Thyroid gland (tissue), 4 donors: ENCODE data around the gene VPS11. TPM values are rescaled to one million over a fixed set of nuclear protein-coding genes. Genes with fewer than 3 reads are reported as not detected.

Experiments used
- DNase-seq, 2 donors: peaks; one replicate each; pipeline ENCODE4 v3.0.0-alpha.2; 2019
- H3K27ac ChIP-seq, 3 donors: fragments of 200-600 bp; sonication (generic); 1 replicate in 2 of 3; 2 replicates in 1 of 3; pipeline ENCODE4 v1.5.1; 2016 to 2019; ENCODE audit warnings: mild to moderate bottlenecking in 1 of 3, moderate library complexity in 1 of 3
- H3K27me3 ChIP-seq: fragments of 200-600 bp; sonication (generic); one replicate; pipeline ENCODE4 v1.5.1; 2019
- H3K36me3 ChIP-seq, 2 donors: fragments of 200-600 bp; sonication (generic); one replicate each; pipeline ENCODE4 v1.5.1; 2016 to 2019
- H3K4me1 ChIP-seq, 2 donors: fragments of 200-600 bp; sonication (generic); one replicate each; pipeline ENCODE4 v1.5.1; 2017 to 2019
- H3K4me3 ChIP-seq, 3 donors: fragments of 200-600 bp; sonication (generic); replicated peaks in 1 of 3; 1 replicate in 2 of 3; 2 replicates in 1 of 3; pipeline ENCODE4 v1.5.1; 2016; ENCODE audit warnings: mild to moderate bottlenecking in 1 of 3
- H3K9me3 ChIP-seq: fragments of 200-600 bp; sonication (generic); one replicate; pipeline ENCODE4 v1.5.1; 2017
- POLR2A ChIP-seq, 2 donors: fragments of 450-650 bp; IDR thresholded peaks; one replicate each; pipeline ENCODE4 v1.6.1; 2017; ENCODE audit warnings: antibody characterized with exemption in 2 of 2, mild to moderate bottlenecking in 2 of 2, moderate library complexity in 1 of 2
- WGBS, 2 donors: methylation state at CpG; one replicate each; pipeline ENCODE4 v1.1.5; 2017; 5-methylcytosine and 5-hydroxymethylcytosine counted together
- intact Hi-C: fragments of 100-400 bp; cut with DNase I; formaldehyde crosslinking; loops from one replicate; pipeline ENCODE4 v1.15.1; 2023
- total RNA-seq, 4 donors: library from RNA; depleted of rRNA; stranded (reverse); fragments of >200 nt; gene quantifications; one replicate each; pipeline ENCODE4 v1.2.3, GENCODE V29; 2016
- TF ChIP-seq, protein P1 (sequence below), 6 experiments: fragments of 200-600 bp in 3 of 6; fragments of 450-650 bp in 3 of 6; sonication (generic) in 3 of 6; IDR thresholded peaks; one replicate each; pipeline ENCODE4 v1.5.1; 2016 to 2019; ENCODE audit warnings: antibody characterized with exemption in 6 of 6, mild to moderate bottlenecking in 2 of 6, inconsistent platforms in 1 of 6, moderate library complexity in 1 of 6

The VPS11 gene
- total RNA-seq = 10 to 100 TPM; 40.3 to 64.4 (median 47.4) TPM

GRCh38 chr11:119067371-119068222 is at the start of gene VPS11:
Gene VPS11 (plus strand): TSS chr11:119067818. CDS start chr11:119067824, 6 bp downstream.
- DNase-seq = peak; percentile 99
- TF ChIP-seq POLR2A (IDR thresholded peaks at IDR 0.05) = peak in 1 of 2 donors; percentile 76
- TF ChIP-seq, protein P1, sequence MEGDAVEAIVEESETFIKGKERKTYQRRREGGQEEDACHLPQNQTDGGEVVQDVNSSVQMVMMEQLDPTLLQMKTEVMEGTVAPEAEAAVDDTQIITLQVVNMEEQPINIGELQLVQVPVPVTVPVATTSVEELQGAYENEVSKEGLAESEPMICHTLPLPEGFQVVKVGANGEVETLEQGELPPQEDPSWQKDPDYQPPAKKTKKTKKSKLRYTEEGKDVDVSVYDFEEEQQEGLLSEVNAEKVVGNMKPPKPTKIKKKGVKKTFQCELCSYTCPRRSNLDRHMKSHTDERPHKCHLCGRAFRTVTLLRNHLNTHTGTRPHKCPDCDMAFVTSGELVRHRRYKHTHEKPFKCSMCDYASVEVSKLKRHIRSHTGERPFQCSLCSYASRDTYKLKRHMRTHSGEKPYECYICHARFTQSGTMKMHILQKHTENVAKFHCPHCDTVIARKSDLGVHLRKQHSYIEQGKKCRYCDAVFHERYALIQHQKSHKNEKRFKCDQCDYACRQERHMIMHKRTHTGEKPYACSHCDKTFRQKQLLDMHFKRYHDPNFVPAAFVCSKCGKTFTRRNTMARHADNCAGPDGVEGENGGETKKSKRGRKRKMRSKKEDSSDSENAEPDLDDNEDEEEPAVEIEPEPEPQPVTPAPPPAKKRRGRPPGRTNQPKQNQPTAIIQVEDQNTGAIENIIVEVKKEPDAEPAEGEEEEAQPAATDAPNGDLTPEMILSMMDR (IDR thresholded peaks at IDR 0.05) = no peak
- intact Hi-C loops = no loop called here
- Histone ChIP-seq H3K36me3 (peaks cover 26 to 27% of the 10 kb centered on the region in 2 donors), H3K4me1 (peaks cover 12 to 19% of the 10 kb centered on the region in 2 donors), H3K4me3 (peak within 1 kb of the TSS; percentile 31 to 97 (median 79)), H3K27ac (peak within 1 kb of the TSS; percentile 69 to 75 (median 73)), H3K27me3 (no peaks in the 10 kb centered on the region), H3K9me3 (no peaks in the 10 kb centered on the region)
- WGBS, 2 donors = 0 to 1% methylated on average over 31 to 39 of the region's 49 CpGs

DNA sequence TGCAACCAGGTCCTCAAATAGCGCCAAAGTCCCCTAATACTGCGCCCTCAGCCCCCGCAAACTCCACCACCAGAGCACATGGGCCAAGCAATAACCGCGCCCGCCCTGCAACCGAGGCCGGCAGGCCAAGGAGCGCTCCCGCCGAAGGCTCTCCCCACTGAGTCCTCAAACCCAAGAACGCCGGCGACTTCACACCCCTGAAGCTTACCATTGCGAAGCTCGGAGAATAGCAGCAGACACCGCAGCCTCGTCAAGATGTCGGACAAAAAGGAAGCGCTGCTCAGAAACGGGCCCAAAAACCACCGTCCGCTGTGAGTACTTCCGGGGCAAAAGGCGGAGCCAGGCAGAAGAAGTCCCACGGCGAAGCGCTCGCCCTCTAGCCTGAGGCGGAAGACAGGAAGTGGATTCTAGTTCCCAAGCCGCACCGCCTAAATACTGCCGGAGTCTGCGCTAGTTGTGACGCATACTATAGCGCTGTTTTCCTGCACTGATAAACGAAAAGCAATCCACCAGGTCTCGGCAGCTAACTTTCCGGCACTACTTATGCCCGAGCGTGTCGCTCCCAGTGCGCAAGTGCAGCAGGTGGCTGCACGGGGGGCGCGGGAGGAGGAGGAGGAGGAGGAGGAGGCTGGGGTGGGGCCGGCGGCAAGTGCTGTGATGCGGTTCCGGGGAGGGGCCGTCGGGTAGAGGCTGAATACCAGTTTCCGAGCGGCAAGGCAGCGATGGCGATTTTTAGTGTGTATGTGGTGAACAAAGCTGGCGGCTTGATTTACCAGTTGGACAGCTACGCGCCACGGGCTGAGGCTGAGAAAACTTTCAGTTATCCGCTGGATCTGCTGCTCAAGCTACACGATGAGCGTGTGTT is 49.3 kb upstream of the VPS11 start, which contains the start of the genes RPS25 and TRAPPC4:
Gene RPS25 (minus strand): TSS at position 270 of the 865 bp plus-strand sequence. CDS start 59 bp downstream, at position 211.
Gene TRAPPC4 (plus strand): TSS at position 693 of the 865 bp plus-strand sequence. CDS start 30 bp downstream, at position 723.
- peak in 1 of 2 donors; percentile 75 for TF ChIP-seq POLR2A (IDR thresholded peaks at IDR 0.05)
- TF ChIP-seq, protein P1 (IDR thresholded peaks at IDR 0.05) = peak in 1 of 6 experiments; percentile 12
- intact Hi-C loops = no loop called here
- peak; percentile 96 to 97 for DNase-seq

GRCh38 chr11:119019996-119020395 is 47.6 kb upstream of the VPS11 start:
- peaks cover 17 to 30% of the 10 kb centered on the region in 2 donors for H3K4me1 ChIP-seq
- intact Hi-C loops = no loop called here
- peaks cover 30 to 41% of the 10 kb centered on the region in 2 donors for H3K36me3 ChIP-seq
- WGBS, 2 donors = 32 to 46% methylated on average over 2 of the region's 2 CpGs
- H3K9me3 ChIP-seq = no peaks in the 10 kb centered on the region
- H3K27ac ChIP-seq = no peak overlapping the region
- H3K27me3 ChIP-seq = no peaks in the 10 kb centered on the region
- peak overlapping the region in 1 of 3 donors; percentile 97 for H3K4me3 ChIP-seq
- no peak for DNase-seq
- TF ChIP-seq, protein P1 (IDR thresholded peaks at IDR 0.05) = no peak
- TF ChIP-seq POLR2A (IDR thresholded peaks at IDR 0.05) = no peak

More for the DNA sequence above, 49.3 kb upstream of the VPS11 start, which contains the start of the genes RPS25 and TRAPPC4:
- Histone ChIP-seq H3K27ac (peak within 1 kb of the TSS; percentile 87 to 95 (median 95)), H3K9me3 (no peaks in the 10 kb centered on the region), H3K36me3 (peaks cover 38 to 39% of the 10 kb centered on the region in 2 donors), H3K4me1 (peaks cover 17 to 25% of the 10 kb centered on the region in 2 donors), H3K4me3 (peak within 1 kb of the TSS; percentile 65 to 97 (median 93)), H3K27me3 (no peaks in the 10 kb centered on the region)
- 1% methylated on average over 56 to 62 of the region's 63 CpGs for WGBS, 2 donors

GRCh38 chr11:119021631-119022030 is 46.0 kb upstream of the VPS11 start:
- intact Hi-C loops = no loop called here
- Histone ChIP-seq H3K36me3 (peaks cover 18 to 33% of the 10 kb centered on the region in 2 donors), H3K27ac (no peak overlapping the region), H3K4me3 (no peak overlapping the region), H3K9me3 (no peaks in the 10 kb centered on the region), H3K4me1 (peaks cover 17 to 27% of the 10 kb centered on the region in 2 donors), H3K27me3 (no peaks in the 10 kb centered on the region)
- WGBS, 2 donors = 89 to 91% methylated on average over 5 of the region's 5 CpGs
- TF ChIP-seq, protein P1 (IDR thresholded peaks at IDR 0.05) = no peak
- no peak for TF ChIP-seq POLR2A (IDR thresholded peaks at IDR 0.05)
- DNase-seq = no peak
